Transverse colon (tissue), 3 donors: ENCODE data around the gene CPA2.

ENCODE experiments used
- CTCF ChIP-seq, 5 experiments: fragments of 200-600 bp in 3 of 5; fragments of 450-650 bp in 2 of 5; sonication (generic) in 3 of 5; IDR thresholded peaks; 1 replicate in 2 of 5; 2 replicates in 3 of 5; pipeline ENCODE4 v1.5.1; 2016 to 2017; ENCODE audit warnings: antibody characterized with exemption in 5 of 5, inconsistent platforms in 3 of 5, mild to moderate bottlenecking in 2 of 5, moderate library complexity in 1 of 5
- EP300 ChIP-seq: sonication (generic); formaldehyde crosslinking; IDR thresholded peaks from one replicate; pipeline ENCODE4 v1.6.1; 2017; ENCODE audit warnings: antibody characterized with exemption, low read depth
- POLR2A ChIP-seq: fragments of 450-650 bp; IDR thresholded peaks from one replicate; pipeline ENCODE4 v1.6.1; 2016; ENCODE audit warnings: antibody characterized with exemption, mild to moderate bottlenecking, moderate library complexity

- no peak for TF ChIP-seq CTCF (IDR thresholded peaks at IDR 0.05)
- no peak for TF ChIP-seq POLR2A
- no peak for TF ChIP-seq EP300
Observed at GRCh38 chr7:130274983-130275591, 8.4 kb downstream of the CPA2 start.
